ENCODE data around the gene DLGAP1. TPM values are rescaled to one million over a fixed set of nuclear protein-coding genes. Genes with fewer than 3 reads are reported as not detected.

Gene DLGAP1
- total RNA-seq, 1 experiment from 2014 or later, result 23.0 TPM

DNA sequence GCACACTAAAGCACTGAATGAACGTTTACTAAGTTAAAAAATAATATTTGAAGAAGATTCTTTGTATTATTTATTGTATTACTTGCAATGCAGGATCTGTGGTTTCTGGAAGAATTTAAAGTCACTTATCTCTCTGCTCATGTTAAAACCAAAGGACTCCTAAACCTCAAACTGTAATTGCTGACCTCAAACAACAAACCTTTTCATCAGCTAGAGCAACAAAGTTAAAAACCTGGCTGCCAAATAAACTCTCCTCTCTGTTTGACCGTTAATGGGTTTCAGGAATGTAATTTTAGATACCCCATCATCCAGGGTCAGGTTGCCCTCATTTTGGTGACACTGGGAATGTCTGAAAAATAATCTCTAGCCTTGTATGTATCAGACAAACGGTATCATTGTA, 766.0 kb downstream of the DLGAP1 start:
- H3K4me3 Mint-ChIP-seq, result no peak overlapping the region
- H3K4me1 Mint-ChIP-seq, result peaks cover 16% of the 10 kb centered on the region
- DNase-seq (ENCODE audit: low spot score), result no peak
- H3K36me3 Mint-ChIP-seq, result peaks cover 17% of the 10 kb centered on the region
- no peak for ATAC-seq
- POLR2A ChIA-PET, result no interaction called here
- H3K27ac Mint-ChIP-seq, result peak overlapping the region; percentile 30
- CTCF ChIA-PET, result interaction anchor here (1.0 to 1.3 kb wide), 2 partner anchors 22 to 94 kb away, joined by 3 to 4 read pairs; no protein-coding TSS in a partner anchor
- H3K9me3 Mint-ChIP-seq, result peaks cover 21% of the 10 kb centered on the region
- H3K27me3 Mint-ChIP-seq (ENCODE audit: low read depth), result no peaks in the 10 kb centered on the region
- TF ChIP-seq CDX4 (CRISPR knock-in tag; IDR thresholded peaks at IDR 0.05; ENCODE audit: borderline replicate concordance) (no peak), TEAD1 (CRISPR knock-in tag; IDR thresholded peaks at IDR 0.05) (no peak), ZBTB21 (CRISPR knock-in tag; IDR thresholded peaks at IDR 0.05; ENCODE audit: borderline replicate concordance) (no peak), TCF7 (CRISPR knock-in tag; IDR thresholded peaks at IDR 0.05; ENCODE audit: low read depth) (no peak), TP53 (CRISPR knock-in tag; IDR thresholded peaks at IDR 0.05) (no peak), NR3C1 (CRISPR knock-in tag; conservative IDR thresholded peaks at IDR 0.05; ENCODE audit: low read depth) (no peak)
- TF ChIP-seq, protein P1, sequence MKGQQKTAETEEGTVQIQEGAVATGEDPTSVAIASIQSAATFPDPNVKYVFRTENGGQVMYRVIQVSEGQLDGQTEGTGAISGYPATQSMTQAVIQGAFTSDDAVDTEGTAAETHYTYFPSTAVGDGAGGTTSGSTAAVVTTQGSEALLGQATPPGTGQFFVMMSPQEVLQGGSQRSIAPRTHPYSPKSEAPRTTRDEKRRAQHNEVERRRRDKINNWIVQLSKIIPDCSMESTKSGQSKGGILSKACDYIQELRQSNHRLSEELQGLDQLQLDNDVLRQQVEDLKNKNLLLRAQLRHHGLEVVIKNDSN (CRISPR knock-in tag; IDR thresholded peaks at IDR 0.05), result no peak

GRCh38 chr18:3688690-3689089, 766.4 kb downstream of the DLGAP1 start:
- no peak for DNase-seq (ENCODE audit: low spot score)
- H3K36me3 Mint-ChIP-seq, result peaks cover 17% of the 10 kb centered on the region
- ATAC-seq, result 0 out of 2 replicates have a peak, but pooled peaks have one; percentile 20
- H3K27me3 Mint-ChIP-seq (ENCODE audit: low read depth), result no peaks in the 10 kb centered on the region
- H3K4me1 Mint-ChIP-seq, result peaks cover 19% of the 10 kb centered on the region
- TF ChIP-seq ZNF317 (CRISPR knock-in tag; IDR thresholded peaks at IDR 0.05; ENCODE audit: borderline replicate concordance, low read depth), result no peak
- TF ChIP-seq ZMAT4 (CRISPR knock-in tag; IDR thresholded peaks at IDR 0.05), result no peak
- TF ChIP-seq SMAD4 (CRISPR knock-in tag; IDR thresholded peaks at IDR 0.05), result no peak
- no peak for TF ChIP-seq ATF1 (CRISPR knock-in tag; IDR thresholded peaks at IDR 0.05)
- no peak for TF ChIP-seq RELA (CRISPR knock-in tag; IDR thresholded peaks at IDR 0.05; ENCODE audit: borderline replicate concordance)
- no peak for TF ChIP-seq AFF4 (CRISPR knock-in tag; IDR thresholded peaks at IDR 0.05; ENCODE audit: borderline replicate concordance)
- TF ChIP-seq ELF4 (CRISPR knock-in tag; IDR thresholded peaks at IDR 0.05; ENCODE audit: low read depth), result no peak
- no peak for TF ChIP-seq ARID4B (CRISPR knock-in tag; IDR thresholded peaks at IDR 0.05; ENCODE audit: borderline replicate concordance)
- no peak overlapping the region for H3K4me3 Mint-ChIP-seq
- ChIA-PET POLR2A (no interaction called here), CTCF (interaction anchor here (1.0 kb wide), 1 partner anchor 22 kb away, joined by 3 read pairs; no protein-coding TSS in a partner anchor)
- 0 out of 2 replicates have a peak overlapping the region, but pooled peaks have one; percentile 20 for H3K27ac Mint-ChIP-seq
- H3K9me3 Mint-ChIP-seq, result peaks cover 19% of the 10 kb centered on the region

Data from WTC11 (cell line).